GM12872 (cell line): ENCODE results near the gene EZH2.

ENCODE experiments used
- TF ChIP-seq, protein P1 (sequence below): IDR thresholded peaks from 3 replicates; pipeline ENCODE4 v1.5.1; 2011; ENCODE audit warnings: low read depth, mild to moderate bottlenecking, low read length, moderate library complexity; ENCODE audit not compliant: insufficient read depth

Gene EZH2

DNA sequence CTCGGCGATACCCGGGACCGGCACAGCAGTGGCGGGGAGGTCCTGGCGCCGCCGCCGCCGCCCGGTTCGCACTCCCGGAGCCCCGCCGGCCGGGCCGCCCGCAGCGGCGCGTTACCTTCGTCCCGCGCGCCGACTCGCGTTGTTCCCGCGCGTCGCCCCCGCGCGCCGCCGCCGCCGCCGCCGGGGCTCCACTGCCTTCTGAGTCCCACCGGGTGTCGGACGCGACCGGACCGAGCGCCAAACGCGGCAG lies at the start of gene EZH2:
Gene EZH2 (minus strand): TSS at position 243 of the 250 bp plus-strand sequence. CDS start 36,993 bp downstream, outside the sequence.
- TF ChIP-seq, protein P1, sequence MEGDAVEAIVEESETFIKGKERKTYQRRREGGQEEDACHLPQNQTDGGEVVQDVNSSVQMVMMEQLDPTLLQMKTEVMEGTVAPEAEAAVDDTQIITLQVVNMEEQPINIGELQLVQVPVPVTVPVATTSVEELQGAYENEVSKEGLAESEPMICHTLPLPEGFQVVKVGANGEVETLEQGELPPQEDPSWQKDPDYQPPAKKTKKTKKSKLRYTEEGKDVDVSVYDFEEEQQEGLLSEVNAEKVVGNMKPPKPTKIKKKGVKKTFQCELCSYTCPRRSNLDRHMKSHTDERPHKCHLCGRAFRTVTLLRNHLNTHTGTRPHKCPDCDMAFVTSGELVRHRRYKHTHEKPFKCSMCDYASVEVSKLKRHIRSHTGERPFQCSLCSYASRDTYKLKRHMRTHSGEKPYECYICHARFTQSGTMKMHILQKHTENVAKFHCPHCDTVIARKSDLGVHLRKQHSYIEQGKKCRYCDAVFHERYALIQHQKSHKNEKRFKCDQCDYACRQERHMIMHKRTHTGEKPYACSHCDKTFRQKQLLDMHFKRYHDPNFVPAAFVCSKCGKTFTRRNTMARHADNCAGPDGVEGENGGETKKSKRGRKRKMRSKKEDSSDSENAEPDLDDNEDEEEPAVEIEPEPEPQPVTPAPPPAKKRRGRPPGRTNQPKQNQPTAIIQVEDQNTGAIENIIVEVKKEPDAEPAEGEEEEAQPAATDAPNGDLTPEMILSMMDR: no peak

DNA sequence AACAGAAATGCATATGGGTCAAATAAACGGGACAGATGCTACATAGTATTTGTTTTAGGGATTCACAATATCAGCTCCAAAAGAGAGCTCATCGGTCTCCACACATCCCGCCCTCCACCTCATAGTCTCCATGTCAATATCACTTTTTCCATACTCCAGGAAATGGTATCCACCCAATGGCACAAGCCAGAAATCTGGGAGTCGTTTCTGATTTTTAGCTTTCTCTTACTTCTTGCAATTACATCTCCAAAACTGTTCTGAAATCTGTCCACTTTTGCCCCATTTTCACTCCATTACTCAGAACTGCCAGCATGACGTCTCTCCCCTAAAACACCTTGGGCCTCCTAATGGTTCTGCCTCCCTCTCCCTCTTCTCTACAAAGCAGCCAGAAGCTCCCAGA lies 47.4 kb upstream of the EZH2 start:
- TF ChIP-seq, protein P1: no peak

DNA sequence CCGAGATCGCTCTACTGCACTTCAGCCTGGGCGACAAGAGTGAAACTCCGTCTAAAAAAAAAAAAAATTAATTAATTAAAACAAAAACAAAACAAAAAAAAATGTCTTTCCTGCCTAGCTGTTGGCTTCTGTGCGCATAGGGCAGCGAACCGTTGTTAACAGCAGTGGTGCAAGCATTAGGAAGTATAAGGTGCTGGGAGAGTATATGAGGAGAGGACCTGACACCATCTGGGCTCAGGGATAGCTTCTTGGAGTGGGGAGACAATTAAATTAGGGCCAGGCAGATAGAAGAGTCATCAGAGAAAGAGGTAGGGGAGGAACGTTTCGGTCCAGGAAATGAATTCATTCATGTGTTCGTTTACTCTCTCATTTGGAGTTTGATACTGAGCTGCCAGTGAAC lies 46.2 kb upstream of the EZH2 start:
- TF ChIP-seq, protein P1: no peak

DNA sequence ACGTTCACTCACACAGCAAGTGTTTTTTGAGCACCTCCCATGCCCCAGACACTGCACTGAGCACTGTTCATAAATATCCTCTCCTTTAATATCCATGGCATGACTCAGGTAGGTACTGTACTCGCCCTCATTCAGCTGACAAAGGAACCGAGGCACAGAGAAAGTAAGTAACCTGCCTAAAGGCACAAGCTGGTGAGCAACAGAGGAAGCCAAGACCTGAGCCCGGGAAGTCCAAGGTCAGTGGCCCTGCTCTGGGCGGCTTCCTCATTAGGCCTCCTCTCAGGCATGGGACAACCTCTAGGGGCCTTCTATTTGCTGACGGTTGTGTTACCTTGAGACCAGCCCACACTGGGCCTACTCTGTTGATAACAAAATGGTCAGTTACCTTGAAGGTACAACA lies 45.1 kb upstream of the EZH2 start:
- TF ChIP-seq, protein P1: no peak

DNA sequence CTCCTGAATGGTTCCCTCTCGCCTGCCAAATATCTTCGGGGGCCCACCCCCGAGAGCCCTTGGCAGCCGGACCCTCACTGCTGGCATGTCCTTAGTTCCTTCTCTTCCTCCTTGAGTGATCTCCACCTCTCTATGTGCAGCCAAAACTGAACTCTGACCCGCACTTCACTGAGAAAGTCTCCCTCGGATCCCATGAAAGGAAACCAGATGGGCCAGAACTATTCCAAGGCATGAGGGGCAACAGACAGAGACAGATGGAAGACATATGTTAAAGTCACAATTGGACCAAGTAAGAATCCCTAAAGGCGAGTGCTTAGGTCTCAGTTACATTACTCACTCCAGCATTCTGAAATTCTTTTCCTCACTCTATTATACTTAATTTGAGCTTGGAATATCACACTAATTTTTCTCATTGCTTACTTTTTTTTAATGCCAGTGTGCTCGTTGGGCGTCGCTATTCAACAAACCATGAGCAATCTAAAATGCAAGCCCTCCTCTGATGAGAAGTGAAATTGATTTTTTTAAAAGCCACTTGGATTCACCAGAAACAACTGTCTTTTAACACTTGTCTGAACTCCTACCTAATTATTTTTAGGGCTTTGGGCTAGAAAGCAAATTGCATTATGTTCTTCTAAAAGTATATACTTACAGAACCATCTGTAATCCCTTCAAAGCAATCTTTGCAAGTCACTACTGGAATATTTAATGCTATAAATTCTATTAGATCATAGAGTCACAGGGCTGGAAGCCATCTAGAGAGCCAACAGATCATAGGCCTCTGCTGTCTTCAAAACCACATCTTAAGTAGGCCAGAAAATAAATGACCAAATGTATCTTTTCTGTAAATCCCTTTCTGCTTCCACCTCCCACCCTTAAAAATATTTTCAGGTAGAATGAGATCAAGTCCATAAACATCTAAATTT lies 43.3 kb upstream of the EZH2 start:
- TF ChIP-seq, protein P1: no peak

DNA sequence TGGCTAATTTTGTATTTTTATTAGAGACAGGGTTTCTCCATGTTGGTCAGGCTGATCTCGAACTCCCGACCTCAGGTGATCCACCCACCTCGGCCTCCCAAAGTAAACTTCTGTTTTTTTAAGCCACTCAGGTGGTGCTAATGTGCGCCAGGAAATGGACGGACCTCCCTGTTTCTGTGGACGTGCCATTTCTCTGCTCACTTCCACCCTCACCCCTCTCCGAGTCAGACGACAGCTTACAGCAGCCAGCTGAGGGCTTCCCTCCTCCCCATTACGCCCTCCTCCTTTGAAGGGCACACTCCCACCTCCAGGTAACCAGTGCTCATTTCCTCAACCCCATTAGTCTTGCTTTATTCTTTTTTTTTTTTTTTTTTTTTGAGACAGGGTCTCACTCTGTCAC lies 41.7 kb upstream of the EZH2 start:
- TF ChIP-seq, protein P1: no peak

DNA sequence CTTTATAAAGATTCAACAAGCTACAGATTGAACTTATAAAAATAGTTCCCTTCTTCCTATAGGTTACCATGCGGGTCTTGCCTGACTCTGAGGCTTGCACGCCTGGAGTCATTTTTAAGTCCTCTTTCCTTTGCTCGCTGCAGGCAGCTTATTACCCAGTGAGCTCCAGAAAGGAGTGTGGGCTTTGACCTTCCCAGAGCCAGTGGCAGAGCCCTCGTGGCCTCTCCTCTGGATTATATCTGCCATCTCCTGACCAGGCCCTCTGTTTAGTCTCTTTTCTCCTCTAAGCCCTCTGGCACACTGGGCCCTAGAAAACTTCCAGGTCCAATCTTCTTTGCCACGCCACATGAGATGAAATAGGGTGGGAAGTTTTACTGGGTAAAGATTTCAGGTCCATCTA lies 39.9 kb upstream of the EZH2 start:
- TF ChIP-seq, protein P1: no peak

DNA sequence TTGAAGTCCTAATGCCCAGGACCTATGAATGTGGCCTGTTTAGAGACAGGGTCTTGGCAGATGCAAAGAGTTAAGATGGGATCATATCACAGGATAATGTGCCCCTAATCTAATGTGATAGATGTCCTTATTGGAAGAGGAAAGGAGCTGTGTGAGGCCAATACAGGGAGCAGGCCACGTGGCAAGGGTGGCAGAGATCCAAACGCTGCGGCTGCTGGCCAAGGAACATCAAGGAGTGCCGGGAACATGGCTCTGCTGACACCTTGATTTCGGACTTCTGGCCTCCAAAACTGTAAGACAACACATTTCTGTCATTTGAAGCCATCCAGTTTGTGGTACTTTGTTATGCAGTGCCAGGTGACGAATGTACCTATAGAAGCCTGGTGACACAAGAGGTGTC lies 37.7 kb upstream of the EZH2 start:
- TF ChIP-seq, protein P1: no peak
